ENCODE data around the gene TENM4.
"Not testable (repeated sequence)": the region's sequence is repeated elsewhere in the genome, so short reads cannot be mapped to it uniquely, and the experiment has no call there.

Gene TENM4

DNA sequence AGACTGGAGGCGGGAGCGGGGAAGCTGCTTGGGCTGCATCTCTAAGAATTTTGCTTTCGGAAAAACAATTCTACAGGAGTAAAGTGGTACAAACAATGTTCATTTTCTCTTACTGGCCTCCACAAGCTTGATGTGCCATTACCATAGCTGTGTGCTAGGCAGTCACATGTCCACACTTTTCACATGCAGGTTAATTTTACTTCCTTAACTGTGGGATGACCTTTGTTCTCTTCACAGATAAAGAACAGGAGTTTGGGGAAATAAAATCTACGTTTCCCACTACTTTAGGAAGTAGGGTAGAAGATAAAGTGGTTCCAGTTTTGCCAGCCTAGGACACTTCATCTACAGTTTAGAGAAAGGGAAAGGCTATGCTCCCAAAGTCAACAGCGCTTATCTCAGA is 539.0 kb downstream of the TENM4 start:
- Histone ChIP-seq H3K9me3 (ENCODE audit: low read depth, low read length) (no peaks in the 10 kb centered on the region), H3K27ac (no peak overlapping the region), H3K36me3 (ENCODE audit: insufficient read depth, low read length) (no peaks in the 10 kb centered on the region), H3K9ac (ENCODE audit: insufficient read length) (no peak overlapping the region), H3K4me3 (no peak overlapping the region)
- no peak for TF ChIP-seq FOXP2 (optimal IDR thresholded peaks at IDR 0.05; ENCODE audit: control extremely low read depth, extremely low read length, insufficient read depth)
- no peak for TF ChIP-seq POLR2AphosphoS5 (IDR thresholded peaks at IDR 0.05; ENCODE audit: borderline replicate concordance, low read depth, low read length)
- TF ChIP-seq EZH2 (IDR thresholded peaks at IDR 0.05) = no peak
- DNase-seq (ENCODE audit: low read depth, low spot score) = no peak

- H3K27ac ChIP-seq = no peak overlapping the region
- H3K9me3 ChIP-seq (ENCODE audit: low read depth, low read length) = no peaks in the 10 kb centered on the region
- DNase-seq (ENCODE audit: low read depth, low spot score) = no peak
- no peak overlapping the region for H3K4me3 ChIP-seq
- no peak for TF ChIP-seq FOXP2 (optimal IDR thresholded peaks at IDR 0.05; ENCODE audit: control extremely low read depth, extremely low read length, insufficient read depth)
- no peak for TF ChIP-seq POLR2AphosphoS5 (IDR thresholded peaks at IDR 0.05; ENCODE audit: borderline replicate concordance, low read depth, low read length)
- no peak for TF ChIP-seq EZH2 (IDR thresholded peaks at IDR 0.05)
- H3K9ac ChIP-seq (ENCODE audit: insufficient read length) = no peak overlapping the region
- H3K36me3 ChIP-seq (ENCODE audit: insufficient read depth, low read length) = no peaks in the 10 kb centered on the region
These were observed 542.5 kb downstream of the TENM4 start for GRCh38 chr11:78898266-78898775.

GRCh38 chr11:78893996-78894395 is 546.8 kb downstream of the TENM4 start:
- TF ChIP-seq POLR2AphosphoS5 (IDR thresholded peaks at IDR 0.05; ENCODE audit: borderline replicate concordance, low read depth, low read length) (no peak), FOXP2 (optimal IDR thresholded peaks at IDR 0.05; ENCODE audit: control extremely low read depth, extremely low read length, insufficient read depth) (no peak), EZH2 (IDR thresholded peaks at IDR 0.05) (no peak)
- H3K4me3 ChIP-seq = no peak overlapping the region
- H3K9me3 ChIP-seq (ENCODE audit: low read depth, low read length) = no peaks in the 10 kb centered on the region
- no peak overlapping the region for H3K27ac ChIP-seq
- H3K9ac ChIP-seq (ENCODE audit: insufficient read length) = no peak overlapping the region
- no peaks in the 10 kb centered on the region for H3K36me3 ChIP-seq (ENCODE audit: insufficient read depth, low read length)
- no peak for DNase-seq (ENCODE audit: low read depth, low spot score)

DNA sequence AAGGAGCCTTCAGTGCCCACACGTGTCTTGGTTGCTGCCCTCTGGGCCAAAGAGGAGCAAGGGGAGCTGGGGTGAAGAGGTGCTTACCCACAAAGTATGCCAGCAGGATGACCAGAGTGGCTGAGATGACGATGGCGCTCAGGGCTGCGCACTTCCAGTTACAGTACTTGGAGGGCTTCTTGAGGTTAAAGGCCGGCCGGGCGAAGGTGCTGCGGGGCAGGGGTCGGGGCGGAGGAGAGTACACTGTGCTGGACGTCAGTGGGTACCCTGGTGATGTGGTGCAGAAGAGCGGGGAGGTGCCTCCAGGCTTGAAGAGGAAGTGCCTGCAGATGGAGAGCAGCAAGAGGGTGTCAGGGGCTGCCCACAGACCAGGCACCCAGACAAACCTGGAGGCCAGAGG is 551.1 kb downstream of the TENM4 start:
- no peak overlapping the region for H3K9ac ChIP-seq (ENCODE audit: insufficient read length)
- H3K27ac ChIP-seq = no peak overlapping the region
- no peaks in the 10 kb centered on the region for H3K36me3 ChIP-seq (ENCODE audit: insufficient read depth, low read length)
- H3K4me3 ChIP-seq = no peak overlapping the region
- no peaks in the 10 kb centered on the region for H3K9me3 ChIP-seq (ENCODE audit: low read depth, low read length)
- DNase-seq (ENCODE audit: low read depth, low spot score) = no peak
- TF ChIP-seq POLR2AphosphoS5 (IDR thresholded peaks at IDR 0.05; ENCODE audit: borderline replicate concordance, low read depth, low read length) = no peak
- no peak for TF ChIP-seq EZH2 (IDR thresholded peaks at IDR 0.05)
- TF ChIP-seq FOXP2 (optimal IDR thresholded peaks at IDR 0.05; ENCODE audit: control extremely low read depth, extremely low read length, insufficient read depth) = no peak

DNA sequence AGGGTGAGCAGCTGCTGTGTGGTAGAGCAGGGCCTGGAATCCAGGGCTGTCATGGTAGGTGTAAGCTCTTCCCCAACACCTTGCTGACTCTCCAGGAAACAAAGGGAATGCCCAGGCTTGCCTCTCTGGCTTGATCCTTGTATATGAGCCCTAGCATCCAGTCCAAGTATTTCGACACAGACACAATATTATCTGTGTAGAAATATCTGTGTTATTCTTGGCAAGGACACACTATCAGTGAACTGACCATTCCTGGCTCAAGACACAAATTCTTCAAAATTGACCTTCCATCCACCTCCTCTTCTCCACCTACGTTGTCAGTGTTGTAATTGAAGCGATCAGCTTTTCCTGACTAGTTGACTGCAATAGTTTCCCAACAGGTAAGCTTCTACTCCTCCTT is 554.2 kb downstream of the TENM4 start:
- Histone ChIP-seq H3K4me3 (no peak overlapping the region), H3K36me3 (ENCODE audit: insufficient read depth, low read length) (no peaks in the 10 kb centered on the region), H3K9ac (ENCODE audit: insufficient read length) (no peak overlapping the region), H3K27ac (no peak overlapping the region), H3K9me3 (ENCODE audit: low read depth, low read length) (no peaks in the 10 kb centered on the region)
- TF ChIP-seq POLR2AphosphoS5 (IDR thresholded peaks at IDR 0.05; ENCODE audit: borderline replicate concordance, low read depth, low read length) (no peak), EZH2 (IDR thresholded peaks at IDR 0.05) (no peak)
- DNase-seq (ENCODE audit: low read depth, low spot score) = no peak

DNA sequence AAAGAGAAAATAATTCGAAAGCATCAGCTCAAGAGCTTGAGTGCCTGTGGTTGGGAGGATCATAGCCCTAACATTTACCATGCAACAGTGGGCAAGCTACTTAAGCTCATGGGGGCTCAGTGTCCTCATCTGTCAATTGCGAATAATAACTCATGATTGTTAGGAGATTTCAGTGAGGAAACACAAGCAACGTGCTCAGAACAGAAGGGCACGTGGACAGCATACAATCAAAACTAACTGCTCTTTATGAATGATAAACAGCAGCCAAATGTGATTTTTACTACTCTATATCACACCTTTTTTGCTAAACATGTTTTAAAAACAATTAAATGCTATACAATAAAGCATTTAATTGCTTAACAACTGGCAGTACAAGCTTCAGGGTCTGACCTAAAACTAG is 556.1 kb downstream of the TENM4 start:
- Histone ChIP-seq H3K9ac (ENCODE audit: insufficient read length) (no peak overlapping the region), H3K36me3 (ENCODE audit: insufficient read depth, low read length) (no peaks in the 10 kb centered on the region), H3K4me3 (no peak overlapping the region), H3K9me3 (ENCODE audit: low read depth, low read length) (no peaks in the 10 kb centered on the region), H3K27ac (no peak overlapping the region)
- DNase-seq (ENCODE audit: low read depth, low spot score) = no peak
- TF ChIP-seq EZH2 (IDR thresholded peaks at IDR 0.05) (no peak), FOXP2 (optimal IDR thresholded peaks at IDR 0.05; ENCODE audit: control extremely low read depth, extremely low read length, insufficient read depth) (no peak), POLR2AphosphoS5 (IDR thresholded peaks at IDR 0.05; ENCODE audit: borderline replicate concordance, low read depth, low read length) (no peak)

GRCh38 chr11:78883506-78883905 is 557.3 kb downstream of the TENM4 start:
- Histone ChIP-seq H3K36me3 (ENCODE audit: insufficient read depth, low read length) (no peaks in the 10 kb centered on the region), H3K4me3 (no peak overlapping the region)

DNA sequence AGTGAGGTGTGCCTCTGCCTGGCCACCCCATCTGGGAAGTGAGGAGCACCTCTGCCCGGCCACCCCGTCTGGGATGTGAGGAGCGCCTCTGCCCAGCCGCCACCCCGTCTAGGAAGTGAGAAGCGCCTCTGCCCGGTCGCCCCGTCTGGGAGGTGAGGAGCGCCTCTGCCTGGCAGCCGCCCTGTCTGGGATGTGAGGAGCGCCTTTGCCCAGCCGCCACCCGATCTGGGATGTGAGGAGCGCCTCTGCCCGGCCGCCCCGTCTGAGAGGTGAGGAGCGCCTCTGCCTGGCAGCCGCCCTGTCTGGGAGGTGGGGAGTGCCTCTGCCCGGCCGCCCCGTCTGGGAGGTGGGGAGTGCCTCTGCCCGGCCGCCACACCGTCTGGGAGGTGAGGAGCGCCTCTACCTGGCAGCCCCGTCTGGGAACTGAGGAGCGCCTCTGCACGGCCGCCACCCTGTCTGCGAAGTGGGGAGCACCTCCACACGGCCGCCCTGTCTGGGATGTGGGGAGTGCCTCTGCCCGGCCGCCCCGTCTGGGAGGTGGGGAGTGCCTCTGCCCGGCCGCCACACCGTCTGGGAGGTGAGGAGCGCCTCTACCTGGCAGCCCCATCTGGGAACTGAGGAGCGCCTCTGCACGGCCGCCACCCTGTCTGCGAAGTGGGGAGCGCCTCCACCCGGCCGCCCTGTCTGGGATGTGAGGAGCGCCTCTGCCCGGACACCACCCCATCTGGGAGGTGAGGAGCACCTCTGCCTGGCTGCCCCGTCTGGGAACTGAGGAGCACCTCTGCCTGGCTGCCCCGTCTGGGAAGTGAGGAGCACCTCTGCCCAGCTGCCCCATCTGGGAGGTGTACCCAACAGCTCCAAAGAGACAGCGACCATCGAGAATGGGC is 561.5 kb downstream of the TENM4 start:
- H3K4me3 ChIP-seq; H3K27ac ChIP-seq; H3K9me3 ChIP-seq (ENCODE audit: low read depth, low read length); H3K36me3 ChIP-seq (ENCODE audit: insufficient read depth, low read length); DNase-seq (ENCODE audit: low read depth, low spot score); H3K9ac ChIP-seq (ENCODE audit: insufficient read length): not testable (repeated sequence)

More at GRCh38 chr11:78883506-78883905, 557.3 kb downstream of the TENM4 start:
- no peak for DNase-seq (ENCODE audit: low read depth, low spot score)
- no peaks in the 10 kb centered on the region for H3K9me3 ChIP-seq (ENCODE audit: low read depth, low read length)
- no peak overlapping the region for H3K9ac ChIP-seq (ENCODE audit: insufficient read length)
- H3K27ac ChIP-seq = no peak overlapping the region
- no peak for TF ChIP-seq EZH2 (IDR thresholded peaks at IDR 0.05)
- no peak for TF ChIP-seq FOXP2 (optimal IDR thresholded peaks at IDR 0.05; ENCODE audit: control extremely low read depth, extremely low read length, insufficient read depth)
- no peak for TF ChIP-seq POLR2AphosphoS5 (IDR thresholded peaks at IDR 0.05; ENCODE audit: borderline replicate concordance, low read depth, low read length)

- Histone ChIP-seq H3K9me3 (ENCODE audit: low read depth, low read length) (no peaks in the 10 kb centered on the region), H3K27ac (no peak overlapping the region), H3K36me3 (ENCODE audit: insufficient read depth, low read length) (no peaks in the 10 kb centered on the region), H3K4me3 (no peak overlapping the region), H3K9ac (ENCODE audit: insufficient read length) (no peak overlapping the region)
- no peak for TF ChIP-seq EZH2 (IDR thresholded peaks at IDR 0.05)
- no peak for TF ChIP-seq FOXP2 (optimal IDR thresholded peaks at IDR 0.05; ENCODE audit: control extremely low read depth, extremely low read length, insufficient read depth)
- no peak for TF ChIP-seq POLR2AphosphoS5 (IDR thresholded peaks at IDR 0.05; ENCODE audit: borderline replicate concordance, low read depth, low read length)
- no peak for DNase-seq (ENCODE audit: low read depth, low spot score)
These were observed 562.2 kb downstream of the TENM4 start for GRCh38 chr11:78878631-78879030.
